ENCODE data around the gene PRPS1L1. TPM values are rescaled to one million over a fixed set of nuclear protein-coding genes. Genes with fewer than 3 reads are reported as not detected.

The PRPS1L1 gene
- not detected in 2 replicates for total RNA-seq

GRCh38 chr7:18027628-18028027 is at the start of gene PRPS1L1:
TSS of gene PRPS1L1 (minus strand) at chr7:18027846.

Other genes starting within 250 kb of the PRPS1L1 start
- 14.4 and 29.3 TPM in 2 replicates for gene SNX13, start 87.4 kb downstream of the PRPS1L1 start, total RNA-seq

Measured in bladder microvascular endothelial cell (primary cell).